Panc1 (cell line): Measurements from ENCODE around the gene RAB4A.

Source experiments
- POLR2AphosphoS5 ChIP-seq: IDR thresholded peaks from 2 replicates; pipeline ENCODE4 v1.6.1; 2012; ENCODE audit warnings: mild to moderate bottlenecking, low read depth, low read length, moderate library complexity
- TCF7L2 ChIP-seq: IDR thresholded peaks from 2 replicates; pipeline ENCODE4 v1.6.1; 2011; ENCODE audit warnings: mild to moderate bottlenecking, low read depth, low read length, inconsistent platforms
- TF ChIP-seq, protein P1 (sequence below): fragments of 450-650 bp; IDR thresholded peaks from 2 replicates; pipeline ENCODE4 v1.5.1; 2017; ENCODE audit warnings: mild to moderate bottlenecking
- TF ChIP-seq, protein P2 (sequence below), 2 experiments: IDR thresholded peaks; 2 replicates each; pipeline ENCODE4 v1.6.1; 2011 to 2012; ENCODE audit warnings: low read depth in 2 of 2, control low read depth in 1 of 2, low read length in 1 of 2, mild to moderate bottlenecking in 1 of 2, moderate library complexity in 1 of 2; ENCODE audit not compliant: insufficient read depth in 1 of 2

DNA sequence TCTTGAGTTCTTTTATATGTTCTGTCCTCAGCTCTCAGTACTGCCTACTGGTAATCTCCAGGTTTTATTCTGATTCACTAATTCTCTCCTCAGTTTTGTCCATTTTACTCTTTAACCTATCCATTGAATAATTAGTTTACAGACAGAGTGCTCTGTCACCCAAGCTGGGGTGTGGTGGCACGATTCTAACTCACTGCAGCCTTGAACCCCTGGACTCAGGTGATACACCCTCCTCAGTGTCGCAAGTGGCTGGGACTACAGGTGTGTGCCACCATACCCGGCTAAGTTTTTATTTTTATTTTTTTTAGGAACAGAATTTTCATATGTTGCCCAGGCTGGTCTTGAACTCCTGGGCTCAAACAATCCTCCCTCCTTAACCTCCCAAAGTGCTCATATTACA, 14.0 kb downstream of the RAB4A start:
- TF ChIP-seq, protein P1, sequence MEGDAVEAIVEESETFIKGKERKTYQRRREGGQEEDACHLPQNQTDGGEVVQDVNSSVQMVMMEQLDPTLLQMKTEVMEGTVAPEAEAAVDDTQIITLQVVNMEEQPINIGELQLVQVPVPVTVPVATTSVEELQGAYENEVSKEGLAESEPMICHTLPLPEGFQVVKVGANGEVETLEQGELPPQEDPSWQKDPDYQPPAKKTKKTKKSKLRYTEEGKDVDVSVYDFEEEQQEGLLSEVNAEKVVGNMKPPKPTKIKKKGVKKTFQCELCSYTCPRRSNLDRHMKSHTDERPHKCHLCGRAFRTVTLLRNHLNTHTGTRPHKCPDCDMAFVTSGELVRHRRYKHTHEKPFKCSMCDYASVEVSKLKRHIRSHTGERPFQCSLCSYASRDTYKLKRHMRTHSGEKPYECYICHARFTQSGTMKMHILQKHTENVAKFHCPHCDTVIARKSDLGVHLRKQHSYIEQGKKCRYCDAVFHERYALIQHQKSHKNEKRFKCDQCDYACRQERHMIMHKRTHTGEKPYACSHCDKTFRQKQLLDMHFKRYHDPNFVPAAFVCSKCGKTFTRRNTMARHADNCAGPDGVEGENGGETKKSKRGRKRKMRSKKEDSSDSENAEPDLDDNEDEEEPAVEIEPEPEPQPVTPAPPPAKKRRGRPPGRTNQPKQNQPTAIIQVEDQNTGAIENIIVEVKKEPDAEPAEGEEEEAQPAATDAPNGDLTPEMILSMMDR, result no peak
- TF ChIP-seq, protein P2, sequence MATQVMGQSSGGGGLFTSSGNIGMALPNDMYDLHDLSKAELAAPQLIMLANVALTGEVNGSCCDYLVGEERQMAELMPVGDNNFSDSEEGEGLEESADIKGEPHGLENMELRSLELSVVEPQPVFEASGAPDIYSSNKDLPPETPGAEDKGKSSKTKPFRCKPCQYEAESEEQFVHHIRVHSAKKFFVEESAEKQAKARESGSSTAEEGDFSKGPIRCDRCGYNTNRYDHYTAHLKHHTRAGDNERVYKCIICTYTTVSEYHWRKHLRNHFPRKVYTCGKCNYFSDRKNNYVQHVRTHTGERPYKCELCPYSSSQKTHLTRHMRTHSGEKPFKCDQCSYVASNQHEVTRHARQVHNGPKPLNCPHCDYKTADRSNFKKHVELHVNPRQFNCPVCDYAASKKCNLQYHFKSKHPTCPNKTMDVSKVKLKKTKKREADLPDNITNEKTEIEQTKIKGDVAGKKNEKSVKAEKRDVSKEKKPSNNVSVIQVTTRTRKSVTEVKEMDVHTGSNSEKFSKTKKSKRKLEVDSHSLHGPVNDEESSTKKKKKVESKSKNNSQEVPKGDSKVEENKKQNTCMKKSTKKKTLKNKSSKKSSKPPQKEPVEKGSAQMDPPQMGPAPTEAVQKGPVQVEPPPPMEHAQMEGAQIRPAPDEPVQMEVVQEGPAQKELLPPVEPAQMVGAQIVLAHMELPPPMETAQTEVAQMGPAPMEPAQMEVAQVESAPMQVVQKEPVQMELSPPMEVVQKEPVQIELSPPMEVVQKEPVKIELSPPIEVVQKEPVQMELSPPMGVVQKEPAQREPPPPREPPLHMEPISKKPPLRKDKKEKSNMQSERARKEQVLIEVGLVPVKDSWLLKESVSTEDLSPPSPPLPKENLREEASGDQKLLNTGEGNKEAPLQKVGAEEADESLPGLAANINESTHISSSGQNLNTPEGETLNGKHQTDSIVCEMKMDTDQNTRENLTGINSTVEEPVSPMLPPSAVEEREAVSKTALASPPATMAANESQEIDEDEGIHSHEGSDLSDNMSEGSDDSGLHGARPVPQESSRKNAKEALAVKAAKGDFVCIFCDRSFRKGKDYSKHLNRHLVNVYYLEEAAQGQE (IDR thresholded peaks at IDR 0.05; ENCODE audit: insufficient read depth in 1 of 2, low read depth in 2 of 2, low read length in 1 of 2), result no peak
- TF ChIP-seq TCF7L2 (no peak), POLR2AphosphoS5 (no peak)
